Stimulated activated naive CD4-positive, alpha-beta T cell (primary cell): Measurements from ENCODE around the gene TRPM3.
"Not testable (repeated sequence)": the region's sequence is repeated elsewhere in the genome, so short reads cannot be mapped to it uniquely, and the experiment has no call there.

Source experiments
- DNase-seq, 6 experiments: peaks; one replicate each; lab custom pipeline; 2025; lab: John Stamatoyannopoulos, UW

TRPM3 gene

DNA sequence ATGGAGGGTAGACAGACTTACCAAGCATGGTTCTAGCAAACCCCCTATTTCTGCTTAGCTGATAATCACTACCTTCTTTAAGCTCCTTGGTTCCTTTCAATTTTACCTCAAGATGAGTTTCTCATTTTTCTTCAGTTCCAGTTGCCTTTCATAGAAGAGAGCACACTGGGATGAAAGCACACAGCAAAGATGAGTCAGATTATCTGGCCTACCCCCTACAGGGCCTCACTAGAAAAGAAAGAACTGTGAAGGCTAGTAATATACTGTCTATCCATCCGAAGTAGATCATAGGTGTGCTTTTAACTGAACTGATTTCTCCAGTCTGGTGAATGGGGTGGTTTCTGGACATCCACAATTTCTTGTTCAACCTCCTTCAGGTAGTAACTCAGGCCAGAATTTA, 122.5 kb downstream of the TRPM3 start:
- DNase-seq, result no peak

DNA sequence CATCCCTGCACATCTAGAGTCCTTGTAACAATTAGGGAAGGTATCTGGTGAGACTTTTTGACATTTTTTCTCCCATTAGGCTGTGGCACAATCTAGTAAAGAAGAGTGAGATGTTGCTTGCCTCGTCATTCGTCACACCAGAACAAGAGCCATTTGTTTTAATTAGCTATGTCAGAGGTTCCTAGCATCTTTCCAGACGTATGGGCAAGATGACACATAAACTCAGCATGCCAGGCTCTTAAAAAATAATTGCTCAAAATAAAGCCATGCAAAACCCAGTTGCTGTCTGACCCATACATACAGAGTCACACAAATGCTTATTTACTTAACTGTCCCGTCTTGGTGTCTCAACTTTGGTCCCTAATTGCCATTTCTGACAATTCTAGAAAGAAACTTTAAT, 125.9 kb downstream of the TRPM3 start:
- no peak for DNase-seq

DNA sequence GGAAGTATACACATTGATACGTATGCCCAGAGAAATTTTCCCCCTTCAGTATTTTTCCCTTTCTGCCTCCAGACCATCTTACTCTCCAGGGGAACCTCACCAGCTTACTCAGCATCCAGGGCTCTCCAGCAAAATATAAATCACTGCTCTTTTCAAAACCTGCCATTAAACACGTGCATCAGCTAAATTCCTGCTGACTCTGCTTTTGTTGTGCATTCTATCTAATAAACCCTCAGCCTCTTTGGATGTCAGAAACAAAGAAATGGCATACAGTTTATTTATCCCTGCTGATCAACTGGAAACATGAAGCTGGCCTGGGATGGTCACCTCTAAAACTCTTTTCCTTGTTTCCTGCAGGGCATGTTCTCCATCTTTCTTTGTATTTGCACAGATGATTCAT, 126.8 kb downstream of the TRPM3 start:
- no peak for DNase-seq

DNA sequence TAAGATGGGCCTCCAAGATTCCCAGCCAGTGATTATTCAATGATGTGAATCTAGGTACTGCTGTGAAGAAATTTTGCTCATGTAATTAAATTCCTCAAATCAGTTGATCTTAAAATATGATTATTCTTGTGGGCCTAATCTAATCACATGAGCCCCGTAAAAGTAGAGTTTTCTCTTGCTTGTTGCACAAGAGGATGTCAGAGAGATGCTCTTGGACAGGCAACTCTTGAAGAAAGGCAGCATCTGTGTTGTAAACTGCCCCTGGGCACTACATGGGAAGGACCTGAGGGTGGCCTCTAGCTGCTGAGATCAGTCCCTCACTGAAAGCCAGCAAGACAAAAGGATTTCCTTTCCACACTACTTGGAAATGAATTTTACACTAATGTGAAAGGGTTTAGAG, 132.9 kb downstream of the TRPM3 start:
- DNase-seq, result no peak

DNA sequence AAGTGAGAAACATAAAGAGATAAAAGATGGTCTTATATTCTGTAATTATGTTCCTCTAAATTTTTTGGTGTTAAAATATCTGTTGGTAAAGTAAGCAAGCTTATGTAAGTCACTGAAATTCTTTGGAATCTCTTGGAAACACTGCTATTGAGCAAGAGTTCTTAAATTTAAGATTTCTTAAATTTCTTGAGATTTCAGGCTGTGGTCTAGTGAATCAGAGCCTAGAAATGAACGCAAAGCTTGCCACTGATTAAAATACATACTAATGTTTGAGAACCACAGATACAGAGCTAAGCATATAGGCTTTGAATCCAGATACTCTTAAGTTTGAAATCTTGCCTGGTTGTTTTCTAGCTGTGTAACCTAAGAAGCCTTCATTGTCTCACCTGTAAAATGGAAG, 133.4 kb downstream of the TRPM3 start:
- DNase-seq, result no peak

DNA sequence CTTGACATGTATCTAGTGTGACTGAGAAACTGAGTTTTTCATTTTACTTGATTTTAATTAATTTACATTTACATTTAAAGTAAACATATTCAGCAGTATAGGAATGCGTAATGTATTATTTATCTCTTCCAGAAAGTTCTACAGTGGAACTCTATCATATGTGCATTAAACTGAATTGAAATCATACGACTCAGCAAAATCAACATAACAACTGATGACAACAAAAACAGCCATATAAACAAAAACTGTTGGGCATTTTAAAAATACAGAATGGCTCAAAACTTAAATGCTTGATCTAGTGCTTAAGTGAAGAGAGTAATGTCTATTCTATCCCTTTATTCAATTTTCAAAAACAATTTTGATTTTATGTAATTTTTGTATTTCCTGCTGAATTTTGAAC, 134.4 kb downstream of the TRPM3 start:
- no peak for DNase-seq

DNA sequence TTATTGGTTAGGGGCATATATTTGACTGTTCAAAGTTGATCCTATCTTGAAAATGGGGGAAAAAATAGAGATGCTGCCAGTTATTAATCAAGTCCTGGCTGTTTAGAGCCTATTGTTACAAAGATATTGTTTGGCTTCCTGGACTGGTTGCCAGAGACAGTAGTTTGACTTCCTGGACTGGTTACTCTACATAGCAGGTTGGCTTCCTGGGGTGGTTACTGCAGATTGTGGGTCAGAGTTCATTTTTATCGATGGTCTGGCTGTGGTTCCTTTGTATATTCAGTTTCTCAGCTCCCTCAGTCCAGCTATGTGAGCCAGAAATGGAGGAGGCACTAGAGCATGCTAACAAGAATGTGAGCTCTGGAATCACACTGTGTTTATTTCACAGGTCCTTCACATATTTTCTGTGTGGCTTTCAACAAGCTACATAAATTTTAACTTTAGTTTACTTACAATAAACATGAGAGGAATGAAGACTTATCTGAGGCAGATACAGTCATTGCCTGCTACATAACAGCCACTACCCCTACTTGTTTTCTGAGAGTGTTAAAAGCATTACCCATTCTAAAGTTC, 137.6 kb downstream of the TRPM3 start:
- DNase-seq, result no peak

DNA sequence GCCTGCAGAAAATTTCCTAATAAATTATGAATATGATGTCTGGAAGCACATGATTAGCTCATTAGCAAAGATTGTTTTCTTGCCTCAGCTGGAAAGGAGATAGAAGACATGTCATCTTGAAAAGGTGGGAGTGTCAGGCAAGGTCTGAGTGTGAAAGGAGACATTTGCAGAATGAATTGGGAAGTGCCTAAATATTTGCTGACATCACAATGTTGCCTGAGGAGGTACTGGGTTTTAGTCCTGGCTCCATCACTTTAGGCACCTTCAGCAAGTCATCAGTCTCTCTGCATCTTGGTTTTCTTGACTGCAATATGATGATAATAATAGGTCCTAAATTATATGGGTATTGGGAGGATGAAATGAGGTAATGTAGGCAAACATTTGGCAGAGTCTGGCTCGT, 140.1 kb downstream of the TRPM3 start:
- no peak for DNase-seq

DNA sequence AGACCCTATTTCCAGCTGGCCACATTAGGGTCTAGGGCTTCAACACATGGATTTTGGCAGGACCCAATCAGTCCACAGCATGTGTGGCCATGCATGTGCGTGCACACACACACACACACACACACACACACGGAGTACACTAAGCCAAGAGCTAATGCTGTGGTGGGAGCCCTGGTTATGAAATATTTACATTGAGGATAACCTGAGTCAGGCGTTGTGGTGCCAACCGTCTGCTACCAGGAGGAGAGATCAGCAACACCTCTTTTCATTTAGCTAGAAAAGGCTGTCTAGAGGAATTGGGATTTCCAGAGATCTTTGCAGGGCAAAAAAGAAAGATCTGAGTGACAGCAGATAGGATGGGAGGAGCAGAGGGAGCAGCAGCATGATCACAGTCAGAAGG, 141.5 kb downstream of the TRPM3 start:
- no peak for DNase-seq

DNA sequence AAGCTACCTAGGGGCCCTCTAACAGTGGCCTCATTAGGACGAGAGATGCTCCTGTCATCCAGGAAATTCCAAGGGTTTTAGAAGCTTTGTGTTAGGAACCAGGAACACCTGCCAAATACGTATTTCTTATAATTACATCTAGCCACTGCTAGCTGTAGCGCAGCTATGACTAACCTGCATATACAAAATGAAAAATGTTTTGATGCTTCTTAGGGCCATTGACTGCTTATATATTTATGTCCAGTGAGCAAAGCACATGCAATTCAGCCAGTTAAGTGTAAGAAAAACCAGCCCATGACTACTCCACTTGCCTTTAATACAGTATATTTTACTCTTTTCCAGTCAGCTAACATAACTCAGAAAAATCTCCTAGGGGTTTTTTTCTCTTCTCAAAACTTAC, 143.3 kb downstream of the TRPM3 start:
- no peak for DNase-seq

DNA sequence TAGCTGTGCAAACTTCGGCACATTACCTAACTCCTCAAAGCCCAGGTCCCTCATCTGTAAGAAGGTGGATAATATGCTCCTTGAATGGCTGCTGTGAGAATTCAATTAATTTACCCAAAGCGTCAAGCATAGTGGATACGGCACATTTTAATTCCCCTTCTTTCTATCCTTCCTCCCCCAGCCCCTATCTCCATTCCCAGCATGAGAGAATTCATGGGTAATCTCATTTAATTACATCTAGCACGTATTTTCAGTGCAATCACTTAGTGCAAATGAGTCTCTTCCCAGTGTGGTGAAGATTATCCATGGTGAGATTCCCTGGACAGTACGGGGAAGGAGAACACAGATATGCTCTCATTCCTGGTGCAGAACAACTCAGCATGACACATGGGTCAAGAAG, 145.6 kb downstream of the TRPM3 start:
- no peak for DNase-seq

DNA sequence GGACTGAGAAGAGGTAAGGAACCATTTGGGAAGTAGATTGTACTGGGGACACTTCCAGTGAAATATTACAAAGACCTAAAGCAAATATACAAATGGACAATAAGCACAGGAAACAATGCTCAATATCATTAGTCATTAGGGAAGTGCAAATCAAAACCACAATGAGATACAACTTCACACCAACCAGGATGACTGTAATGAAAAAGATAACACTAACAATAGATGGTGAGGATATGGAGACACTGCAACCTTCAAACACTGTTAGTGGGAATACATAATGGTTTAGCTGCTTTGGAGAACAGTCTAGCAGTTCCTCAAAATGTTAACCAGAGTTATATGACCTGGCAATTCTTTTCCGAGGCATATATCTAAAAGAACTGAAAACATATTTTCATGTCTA, 149.7 kb downstream of the TRPM3 start:
- no peak for DNase-seq

DNA sequence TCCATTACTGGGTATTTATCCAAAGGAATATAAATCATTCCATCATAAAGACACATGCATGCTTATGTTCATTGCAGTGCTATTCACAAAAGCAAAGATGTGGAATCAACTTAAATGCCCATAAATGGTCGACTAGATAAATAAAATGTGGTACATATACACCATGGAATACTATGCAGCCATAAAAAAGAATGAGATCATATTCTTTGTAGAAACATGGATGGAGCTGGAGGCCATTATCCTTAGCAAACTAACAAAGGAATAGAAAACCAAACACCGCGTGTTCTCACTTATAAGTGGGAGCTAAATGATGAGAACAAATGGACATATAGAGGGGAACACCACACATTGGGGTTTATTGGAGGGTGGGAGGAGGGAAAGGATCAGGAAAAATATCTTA, 155.0 kb downstream of the TRPM3 start:
- not testable (repeated sequence) for DNase-seq

DNA sequence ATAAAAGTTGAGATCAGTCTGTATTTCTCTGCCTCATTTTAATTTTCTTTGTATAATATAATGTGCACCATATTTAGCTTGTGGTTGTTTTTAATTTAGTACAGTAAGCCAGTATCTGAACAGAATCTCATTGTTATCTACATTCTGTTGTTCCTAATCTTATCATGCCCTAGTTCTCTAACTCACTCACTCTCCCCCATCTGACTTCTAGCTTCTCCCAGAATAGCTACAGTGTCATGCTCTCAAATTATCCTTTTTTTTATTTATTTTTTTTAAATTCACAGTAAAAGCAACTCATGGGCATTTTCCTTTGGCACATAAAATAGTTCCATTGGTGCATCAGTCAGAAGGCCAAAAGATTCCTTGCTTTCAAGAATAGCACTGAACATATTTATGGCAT, 156.6 kb downstream of the TRPM3 start:
- DNase-seq, result no peak

DNA sequence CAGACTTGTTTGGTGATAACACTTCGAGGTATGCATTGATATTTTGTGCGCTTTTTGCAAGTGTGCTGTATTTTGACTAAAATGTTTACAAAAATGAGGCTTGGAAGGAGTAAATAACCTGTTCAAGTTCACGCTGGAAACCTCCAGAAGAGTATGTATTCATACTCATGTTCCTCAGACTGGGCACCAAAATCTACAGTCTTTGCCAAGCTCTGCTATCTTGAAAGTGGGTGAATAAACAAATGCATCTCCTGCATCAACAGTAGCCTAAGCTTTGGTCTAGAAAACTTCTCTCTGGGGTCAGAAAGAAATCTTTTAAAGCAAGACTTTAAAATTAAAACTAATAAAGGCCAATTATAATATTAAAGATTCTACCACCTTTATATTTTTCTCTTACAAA, 157.9 kb downstream of the TRPM3 start:
- no peak for DNase-seq

DNA sequence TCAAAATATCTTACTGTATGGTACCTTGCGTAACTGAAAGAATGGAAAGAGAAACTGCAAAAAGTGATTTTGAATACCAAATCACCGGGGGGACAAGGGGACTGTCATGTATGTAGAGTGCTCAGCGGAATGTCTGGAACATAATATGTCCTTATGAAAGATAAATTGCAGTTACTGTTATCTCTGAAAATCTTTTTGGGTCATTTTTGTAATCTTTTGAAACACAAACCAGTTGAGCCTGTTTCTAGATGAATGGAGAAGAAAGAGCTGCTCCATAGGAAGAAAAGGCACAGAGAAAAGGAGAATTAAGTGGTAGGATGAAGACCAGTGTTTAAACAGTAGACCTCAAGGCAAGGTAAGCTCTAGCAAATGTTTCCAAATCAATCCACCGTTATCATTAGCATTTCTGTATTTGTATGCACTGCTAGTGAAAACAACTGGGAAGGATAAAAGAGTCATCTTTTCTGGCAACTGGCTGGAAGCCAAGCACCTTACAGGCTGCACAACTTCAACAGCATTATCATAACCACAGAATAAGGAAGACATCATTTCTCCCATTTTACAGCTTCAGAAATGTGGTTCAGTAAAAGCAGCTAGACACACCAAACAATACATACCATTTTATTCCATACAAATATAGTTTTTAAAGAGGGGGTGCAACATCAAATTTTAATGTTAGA, 158.5 kb downstream of the TRPM3 start:
- DNase-seq, result no peak

DNA sequence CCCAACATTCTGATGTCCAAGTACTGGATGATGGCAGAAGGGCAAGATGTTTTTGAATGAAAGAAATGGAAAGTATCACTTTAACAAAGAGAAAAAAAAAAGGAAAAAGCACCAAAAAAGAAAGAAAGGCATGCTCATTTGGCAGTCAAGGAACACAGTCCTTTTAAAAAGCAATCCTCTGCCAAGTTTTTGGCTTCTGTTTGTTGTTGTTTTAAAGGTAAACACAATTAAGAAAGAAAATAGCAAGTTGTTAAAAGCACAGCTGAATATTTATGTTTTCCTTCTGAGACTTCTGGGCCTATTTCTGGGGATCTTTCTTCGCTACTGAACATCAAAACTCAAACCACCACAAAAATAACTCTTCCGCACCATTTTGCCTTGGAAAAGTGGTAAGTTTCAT, 162.1 kb downstream of the TRPM3 start:
- DNase-seq, result no peak

DNA sequence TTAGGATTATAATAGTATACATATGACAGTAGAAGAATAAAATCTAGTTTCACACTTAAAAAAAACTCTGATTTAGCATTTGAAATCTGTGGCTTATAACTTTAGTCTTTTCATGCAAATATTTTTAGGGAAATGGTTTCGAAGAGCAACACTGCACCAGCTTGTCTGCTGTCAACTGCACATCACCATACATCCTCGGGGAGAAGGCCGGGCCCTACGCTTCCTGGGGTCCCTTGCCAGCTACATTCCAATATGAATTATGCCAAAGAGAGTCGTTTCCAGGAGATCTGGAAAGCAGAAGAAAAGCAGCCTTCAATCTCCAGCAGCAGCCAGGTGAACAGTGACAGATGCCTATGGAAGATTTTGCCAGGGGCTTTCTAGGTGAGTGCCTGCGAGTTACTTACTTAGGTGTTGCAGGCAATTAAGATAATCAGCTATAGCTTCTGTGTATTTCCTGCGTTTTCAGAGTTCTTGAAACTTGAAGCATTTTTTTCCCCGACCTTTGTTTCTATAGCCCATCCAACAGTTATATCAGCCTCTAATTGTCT, 166.8 kb downstream of the TRPM3 start:
- no peak for DNase-seq

DNA sequence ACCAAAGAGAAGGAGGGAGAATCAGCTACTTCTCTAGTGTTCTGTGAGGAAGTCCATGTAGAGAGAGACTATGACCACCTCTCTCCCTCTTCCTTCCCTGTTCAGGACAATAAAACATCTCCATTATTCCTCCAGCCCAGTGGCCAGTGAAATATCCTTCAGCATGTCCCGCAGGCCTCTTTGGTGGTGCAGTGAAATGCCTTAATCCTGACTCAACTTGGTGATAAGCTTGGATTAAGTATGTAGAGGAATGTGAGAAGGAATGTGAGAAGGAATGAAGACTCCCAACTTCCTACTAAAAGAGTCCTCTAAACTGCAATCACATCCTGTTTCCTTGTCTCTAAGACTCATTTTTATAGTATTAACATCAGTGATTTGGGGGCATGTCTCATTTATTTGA, 167.3 kb downstream of the TRPM3 start:
- no peak for DNase-seq

DNA sequence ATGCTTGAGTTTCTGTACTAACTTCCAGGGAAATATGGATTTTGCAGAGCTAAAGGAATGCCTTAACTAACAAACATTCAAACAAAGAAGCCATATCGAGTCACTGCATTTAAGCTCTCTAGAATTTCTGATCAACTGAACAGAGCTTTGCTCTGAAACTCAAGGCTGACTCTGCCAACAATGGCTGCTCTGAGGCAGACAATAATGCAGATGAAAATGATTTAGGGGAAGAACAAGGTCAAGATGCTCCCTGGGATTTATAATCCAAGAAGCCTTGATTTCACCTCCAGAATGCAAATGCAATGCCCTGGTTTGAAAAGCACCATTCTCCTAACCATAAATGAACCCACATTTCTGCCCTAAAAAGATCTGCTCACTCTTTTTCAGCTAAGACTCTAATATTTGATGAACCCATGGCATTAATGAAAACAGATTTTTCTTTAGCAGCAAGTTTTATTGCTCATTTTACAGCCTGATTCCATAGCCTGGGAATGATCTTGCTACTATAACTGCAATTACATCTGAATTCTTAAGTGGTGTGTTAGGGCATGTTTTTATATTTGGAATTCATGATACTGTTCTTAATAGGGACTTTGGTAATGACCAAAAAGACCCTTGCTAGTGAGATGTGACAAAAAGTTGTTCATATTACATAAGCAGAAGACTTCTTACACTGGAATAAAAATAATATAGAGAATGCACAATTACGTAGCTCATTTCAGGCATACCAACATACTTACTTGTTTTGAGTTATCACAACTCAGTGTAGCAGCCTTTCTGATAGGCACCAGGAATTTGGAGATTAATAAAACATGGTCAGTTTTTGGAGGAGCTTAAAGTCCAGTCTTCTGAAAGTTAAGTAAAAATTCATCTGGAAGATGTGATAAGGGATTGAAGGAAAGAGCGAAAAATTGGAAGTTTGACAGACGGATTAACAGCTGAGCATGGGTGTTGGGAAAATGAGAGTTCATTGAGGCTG, 169.4 kb downstream of the TRPM3 start:
- no peak for DNase-seq

DNA sequence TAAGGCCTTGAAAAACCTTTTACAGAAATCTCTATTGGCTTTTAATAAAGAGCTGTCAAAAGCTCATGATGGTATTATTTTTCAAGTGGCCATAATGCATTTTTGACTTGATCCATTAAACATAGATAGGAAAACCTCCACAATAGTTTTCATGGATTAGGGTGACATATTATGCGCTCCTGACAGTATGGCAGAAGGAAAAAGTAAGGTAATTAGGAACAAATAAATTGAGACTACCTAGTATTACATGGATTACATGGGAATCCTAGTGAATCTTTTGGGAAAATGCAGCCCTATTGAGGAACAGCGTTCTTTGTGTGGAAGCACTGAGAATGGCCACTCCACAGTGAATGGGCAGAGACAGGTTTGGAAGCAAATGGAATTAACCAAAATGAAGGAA, 171.2 kb downstream of the TRPM3 start:
- DNase-seq, result no peak

DNA sequence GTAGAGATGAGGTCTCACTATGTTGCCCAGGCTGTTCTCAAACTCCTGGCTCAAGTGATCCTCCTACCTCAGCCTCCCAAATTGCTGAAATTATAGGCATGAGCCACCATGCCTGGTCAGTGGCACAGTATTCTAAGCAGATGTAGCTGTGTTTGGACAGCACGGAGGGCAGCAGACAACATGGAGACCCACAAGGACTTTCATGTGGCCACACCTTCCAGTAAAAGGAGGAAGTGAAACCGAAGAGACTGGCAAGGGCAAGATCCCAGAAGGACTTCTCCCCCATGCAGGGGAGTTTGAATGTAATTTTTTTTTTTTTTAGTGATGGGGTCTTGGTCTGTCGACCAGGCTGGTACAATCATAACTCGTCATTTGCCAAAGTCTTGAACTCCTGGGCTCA, 172.2 kb downstream of the TRPM3 start:
- no peak for DNase-seq

DNA sequence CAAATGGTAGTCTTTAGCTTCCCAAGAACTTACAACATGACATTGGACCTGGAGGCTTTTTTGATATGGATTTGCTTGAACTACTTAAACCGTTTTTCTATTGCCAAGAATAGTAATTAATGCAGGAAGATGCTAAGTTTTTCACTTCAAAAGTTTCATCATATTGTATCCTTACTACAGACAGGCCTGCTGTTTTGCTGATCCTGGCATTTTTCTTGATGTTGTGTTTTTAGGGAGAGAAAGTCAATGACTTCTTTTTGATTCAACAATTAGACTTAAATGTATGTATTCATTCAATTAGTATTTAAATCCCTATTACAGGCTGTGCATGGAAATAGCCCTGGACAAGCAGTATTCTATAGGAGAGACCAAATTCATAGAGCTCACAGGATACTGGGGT, 172.7 kb downstream of the TRPM3 start:
- no peak for DNase-seq
